Osteoblast (primary cell): Measurements from ENCODE around the gene ADI1. TPM values are rescaled to one million over a fixed set of nuclear protein-coding genes. Genes with fewer than 3 reads are reported as not detected.

Source experiments
- DNase-seq: peaks from one replicate; pipeline ENCODE4 v3.0.0; 2011; ENCODE audit warnings: low spot score, mixed read lengths; ENCODE audit not compliant: insufficient read length; ENCODE audit errors: missing footprints
- H2AFZ ChIP-seq: 2 replicates; pipeline ENCODE4 v1.6.0; 2011; ENCODE audit warnings: mild to moderate bottlenecking, low read length
- H3K27ac ChIP-seq: 2 replicates; pipeline ENCODE4 v1.5.1; 2011; ENCODE audit warnings: mild to moderate bottlenecking, low read depth, low read length, moderate library complexity
- H3K27me3 ChIP-seq: 2 replicates; pipeline ENCODE4 v1.6.0; 2012; ENCODE audit warnings: mild to moderate bottlenecking, control low read depth, inconsistent platforms, low read length, moderate library complexity; ENCODE audit not compliant: insufficient read depth
- H3K36me3 ChIP-seq: 2 replicates; pipeline ENCODE4 v1.5.1; 2011; ENCODE audit warnings: mild to moderate bottlenecking, low read length, control low read depth, moderate library complexity; ENCODE audit not compliant: insufficient read depth
- H3K4me1 ChIP-seq: 2 replicates; pipeline ENCODE4 v1.5.1; 2011; ENCODE audit warnings: mild to moderate bottlenecking, low read length, control low read depth, moderate library complexity; ENCODE audit not compliant: insufficient read depth
- H3K4me2 ChIP-seq: 2 replicates; pipeline ENCODE4 v1.6.0; 2011; ENCODE audit warnings: mild to moderate bottlenecking, low read length; ENCODE audit not compliant: insufficient read depth
- H3K4me3 ChIP-seq: fragments of 200-600 bp; sonication (generic); 3 replicates; pipeline ENCODE4 v1.5.1; 2012; ENCODE audit warnings: mild to moderate bottlenecking, low read length, inconsistent platforms; ENCODE audit not compliant: insufficient read depth
- H3K79me2 ChIP-seq: 2 replicates; pipeline ENCODE4 v1.6.0; 2012; ENCODE audit warnings: mild to moderate bottlenecking, low read length, control low read depth, inconsistent platforms; ENCODE audit not compliant: insufficient read depth
- H3K9me3 ChIP-seq: 2 replicates; pipeline ENCODE4 v1.5.1; 2011; ENCODE audit warnings: low read depth, low read length, control low read depth
- H4K20me1 ChIP-seq: 2 replicates; pipeline ENCODE4 v1.6.0; 2012; ENCODE audit warnings: mild to moderate bottlenecking, low read length, control low read depth; ENCODE audit not compliant: insufficient read depth
- total RNA-seq: library from RNA; depleted of rRNA; stranded (reverse); fragments of >200 nt; gene quantifications from 2 replicates; pipeline ENCODE4 v1.2.3, GENCODE V29; 2012
- TF ChIP-seq, protein P1 (sequence below): IDR thresholded peaks from 2 replicates; pipeline ENCODE4 v1.5.1; 2011; ENCODE audit warnings: mild to moderate bottlenecking, low read depth, low read length, moderate library complexity; ENCODE audit errors: extremely low read depth

ADI1 gene
- total RNA-seq, 1 donor = 55.4 TPM

DNA sequence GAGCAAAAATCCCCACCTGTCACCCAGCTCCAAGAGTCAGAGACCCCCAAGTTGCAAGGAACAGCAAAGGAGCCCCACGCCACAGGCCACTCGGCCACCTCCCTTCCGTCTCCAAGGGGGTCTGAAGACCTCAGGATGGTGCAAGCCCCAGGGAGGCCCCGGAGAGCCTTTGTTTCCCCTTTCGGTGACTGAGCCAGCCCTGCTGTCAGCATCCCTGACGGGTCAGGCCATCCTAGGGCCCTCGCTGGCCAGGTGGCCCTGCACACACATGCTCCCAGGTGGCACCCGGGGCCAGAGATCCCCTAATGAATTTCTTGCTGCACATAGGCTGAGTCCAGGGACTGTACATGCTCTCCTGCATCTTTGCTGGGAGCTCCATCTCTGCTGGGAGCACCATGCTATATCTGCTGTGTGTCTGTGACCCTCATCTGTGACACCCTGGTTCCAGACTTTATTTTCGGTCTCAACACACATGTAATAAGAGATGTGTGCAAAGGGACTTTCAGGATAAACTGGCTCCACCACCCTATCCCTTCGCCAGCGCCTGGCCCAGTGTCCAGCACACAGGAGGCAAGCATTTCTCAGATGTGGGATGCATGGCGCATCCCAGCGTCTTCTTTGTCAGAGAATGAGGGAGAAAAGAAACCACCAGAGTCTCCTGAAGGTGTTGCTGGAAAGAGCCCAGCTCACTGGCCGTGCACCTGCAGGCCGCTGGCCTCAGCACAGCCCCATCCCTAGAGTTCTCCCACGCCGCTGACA is 27.4 kb downstream of the ADI1 start:
- Histone ChIP-seq H3K4me3 (no peak overlapping the region), H3K4me2 (no peak overlapping the region), H2AFZ (no peak overlapping the region), H3K36me3 (peaks cover 10% of the 10 kb centered on the region), H3K79me2 (no peaks in the 10 kb centered on the region), H4K20me1 (no peaks in the 10 kb centered on the region), H3K9me3 (no peaks in the 10 kb centered on the region), H3K27me3 (no peaks in the 10 kb centered on the region), H3K4me1 (peaks cover 17% of the 10 kb centered on the region), H3K27ac (peak overlapping the region; percentile 89)
- DNase-seq = peak; percentile 15
- TF ChIP-seq, protein P1, sequence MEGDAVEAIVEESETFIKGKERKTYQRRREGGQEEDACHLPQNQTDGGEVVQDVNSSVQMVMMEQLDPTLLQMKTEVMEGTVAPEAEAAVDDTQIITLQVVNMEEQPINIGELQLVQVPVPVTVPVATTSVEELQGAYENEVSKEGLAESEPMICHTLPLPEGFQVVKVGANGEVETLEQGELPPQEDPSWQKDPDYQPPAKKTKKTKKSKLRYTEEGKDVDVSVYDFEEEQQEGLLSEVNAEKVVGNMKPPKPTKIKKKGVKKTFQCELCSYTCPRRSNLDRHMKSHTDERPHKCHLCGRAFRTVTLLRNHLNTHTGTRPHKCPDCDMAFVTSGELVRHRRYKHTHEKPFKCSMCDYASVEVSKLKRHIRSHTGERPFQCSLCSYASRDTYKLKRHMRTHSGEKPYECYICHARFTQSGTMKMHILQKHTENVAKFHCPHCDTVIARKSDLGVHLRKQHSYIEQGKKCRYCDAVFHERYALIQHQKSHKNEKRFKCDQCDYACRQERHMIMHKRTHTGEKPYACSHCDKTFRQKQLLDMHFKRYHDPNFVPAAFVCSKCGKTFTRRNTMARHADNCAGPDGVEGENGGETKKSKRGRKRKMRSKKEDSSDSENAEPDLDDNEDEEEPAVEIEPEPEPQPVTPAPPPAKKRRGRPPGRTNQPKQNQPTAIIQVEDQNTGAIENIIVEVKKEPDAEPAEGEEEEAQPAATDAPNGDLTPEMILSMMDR = no peak

GRCh38 chr2:3491306-3491705 is 28.0 kb downstream of the ADI1 start:
- Histone ChIP-seq H3K4me1 (peaks cover 17% of the 10 kb centered on the region), H4K20me1 (no peaks in the 10 kb centered on the region), H3K27ac (no peak overlapping the region), H3K27me3 (no peaks in the 10 kb centered on the region), H3K36me3 (peaks cover 7% of the 10 kb centered on the region), H2AFZ (no peak overlapping the region), H3K4me3 (no peak overlapping the region), H3K79me2 (no peaks in the 10 kb centered on the region), H3K9me3 (no peaks in the 10 kb centered on the region), H3K4me2 (no peak overlapping the region)
- TF ChIP-seq, protein P1 = no peak
- DNase-seq = peak; percentile 75

DNA sequence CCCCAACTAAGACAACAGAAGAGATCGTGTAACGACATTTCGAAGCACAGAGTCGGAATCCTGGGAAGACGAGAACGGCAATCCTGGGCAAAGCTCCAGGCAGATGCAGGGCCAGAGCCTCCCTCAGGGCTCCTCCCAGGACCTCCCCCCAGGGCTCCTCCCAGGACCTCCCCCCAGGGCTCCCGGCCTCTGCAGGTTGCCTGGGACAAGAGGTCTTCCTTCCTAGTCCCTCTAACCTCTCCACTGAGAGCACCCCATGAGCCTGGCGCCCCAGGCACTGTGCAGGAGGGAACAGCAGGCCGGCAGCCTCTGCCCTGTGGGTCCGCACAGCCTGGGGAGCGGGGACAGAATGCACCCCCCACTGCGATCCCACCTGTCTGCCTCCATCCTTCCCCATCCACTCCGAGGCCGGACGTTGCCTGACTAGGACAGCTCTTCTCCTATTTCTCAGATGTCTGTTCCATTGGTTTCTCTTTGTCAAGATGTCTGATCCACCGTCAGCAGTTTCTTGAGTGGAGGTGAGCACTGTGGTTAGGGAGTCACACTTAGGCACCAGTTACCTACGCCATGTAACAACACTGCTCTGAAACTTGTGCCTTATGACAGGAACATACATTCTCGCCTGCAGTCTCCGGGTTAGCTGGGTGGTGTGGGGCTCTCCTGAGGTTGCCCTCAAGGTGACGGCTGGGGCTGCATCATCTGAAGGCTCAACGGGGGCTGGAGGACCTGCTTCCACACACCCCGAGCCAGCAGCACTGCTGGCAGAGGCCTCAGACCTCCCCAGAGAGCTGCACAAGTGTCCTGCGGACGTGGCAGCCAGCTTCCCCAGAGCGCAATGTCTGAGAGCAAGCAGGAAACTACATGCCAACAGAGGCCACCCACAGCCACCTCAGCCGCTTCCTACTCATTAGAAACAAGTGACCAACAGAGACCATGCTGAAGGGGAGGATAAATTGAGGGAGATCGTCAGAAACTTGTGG is 28.9 kb downstream of the ADI1 start:
- Histone ChIP-seq H3K27ac (no peak overlapping the region), H3K4me1 (peaks cover 17% of the 10 kb centered on the region), H3K9me3 (no peaks in the 10 kb centered on the region), H4K20me1 (no peaks in the 10 kb centered on the region), H3K36me3 (peaks cover 4% of the 10 kb centered on the region), H3K27me3 (no peaks in the 10 kb centered on the region), H3K4me2 (no peak overlapping the region), H2AFZ (no peak overlapping the region), H3K79me2 (no peaks in the 10 kb centered on the region), H3K4me3 (no peak overlapping the region)
- peak; percentile 72 for DNase-seq
- TF ChIP-seq, protein P1 = no peak

- DNase-seq = peak; percentile 45
- Histone ChIP-seq H3K9me3 (no peaks in the 10 kb centered on the region), H4K20me1 (no peaks in the 10 kb centered on the region), H3K4me1 (peaks cover 17% of the 10 kb centered on the region), H3K79me2 (no peaks in the 10 kb centered on the region), H3K27me3 (no peaks in the 10 kb centered on the region), H3K4me3 (no peak overlapping the region), H3K36me3 (no peaks in the 10 kb centered on the region), H2AFZ (no peak overlapping the region), H3K27ac (no peak overlapping the region), H3K4me2 (no peak overlapping the region)
- TF ChIP-seq, protein P1 = no peak
Measured at GRCh38 chr2:3489764-3490115, 29.6 kb downstream of the ADI1 start.
